Epidermal melanocyte (primary cell): ENCODE measurements around the gene TRIM64.
"Not testable (repeated sequence)": the region's sequence is repeated elsewhere in the genome, so short reads cannot be mapped to it uniquely, and the experiment has no call there.

ENCODE experiments used
- DNase-seq: peaks from one replicate; pipeline ENCODE4 v3.0.0; 2011; ENCODE audit warnings: low spot score; ENCODE audit not compliant: insufficient read length

TRIM64 gene

GRCh38 chr11:89965737-89966136 is at the start of gene TRIM64:
Gene TRIM64 (plus strand): TSS chr11:89966037. CDS start chr11:89968504, 2,467 bp downstream.
- not testable (repeated sequence) for DNase-seq

GRCh38 chr11:89922195-89922660 is 43.6 kb upstream of the TRIM64 start, which contains the start of gene TRIM49D1:
Gene TRIM49D1 (minus strand): TSS chr11:89922245. CDS start chr11:89917710, 4,535 bp downstream.
- DNase-seq: no peak

GRCh38 chr11:89923764-89924163 is 42.1 kb upstream of the TRIM64 start, which contains the start of gene TRIM49D2:
Gene TRIM49D2 (plus strand): TSS chr11:89924064. CDS start chr11:89926762, 2,698 bp downstream.
- DNase-seq: not testable (repeated sequence)

- not testable (repeated sequence) for DNase-seq
Measured at GRCh38 chr11:89960833-89961232, 5.0 kb upstream of the TRIM64 start.
